ENCODE data around the gene TBX18.

DNA sequence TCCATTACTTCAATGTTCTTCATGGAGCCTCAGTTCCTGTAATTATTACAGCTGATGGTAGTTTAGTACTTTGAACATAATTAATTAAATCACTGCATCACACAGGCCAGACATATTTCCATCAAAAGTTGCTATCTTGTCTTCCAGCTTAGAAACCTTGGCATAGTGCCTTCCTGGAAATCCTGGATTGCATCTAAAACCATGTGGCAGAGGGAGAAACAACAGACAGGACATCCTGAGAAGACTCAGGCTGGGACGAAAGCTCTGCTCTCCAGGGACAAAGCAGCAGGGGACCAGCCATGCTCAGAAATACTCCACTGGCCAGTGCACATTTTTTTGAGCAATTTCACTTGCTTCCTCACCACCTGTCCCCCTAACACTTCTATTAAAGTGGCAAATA lies 55.3 kb downstream of the TBX18 start:
- TF ChIP-seq RBM17 (IDR thresholded peaks at IDR 0.05; ENCODE audit: borderline replicate concordance, low read depth, low read length) = no peak
- no peak for TF ChIP-seq JUN (IDR thresholded peaks at IDR 0.05; ENCODE audit: borderline replicate concordance, low read depth, low read length)
- no peak for TF ChIP-seq JUN (CRISPR knock-in tag; IDR thresholded peaks at IDR 0.05; ENCODE audit: borderline replicate concordance)
- TF ChIP-seq, protein P1, sequence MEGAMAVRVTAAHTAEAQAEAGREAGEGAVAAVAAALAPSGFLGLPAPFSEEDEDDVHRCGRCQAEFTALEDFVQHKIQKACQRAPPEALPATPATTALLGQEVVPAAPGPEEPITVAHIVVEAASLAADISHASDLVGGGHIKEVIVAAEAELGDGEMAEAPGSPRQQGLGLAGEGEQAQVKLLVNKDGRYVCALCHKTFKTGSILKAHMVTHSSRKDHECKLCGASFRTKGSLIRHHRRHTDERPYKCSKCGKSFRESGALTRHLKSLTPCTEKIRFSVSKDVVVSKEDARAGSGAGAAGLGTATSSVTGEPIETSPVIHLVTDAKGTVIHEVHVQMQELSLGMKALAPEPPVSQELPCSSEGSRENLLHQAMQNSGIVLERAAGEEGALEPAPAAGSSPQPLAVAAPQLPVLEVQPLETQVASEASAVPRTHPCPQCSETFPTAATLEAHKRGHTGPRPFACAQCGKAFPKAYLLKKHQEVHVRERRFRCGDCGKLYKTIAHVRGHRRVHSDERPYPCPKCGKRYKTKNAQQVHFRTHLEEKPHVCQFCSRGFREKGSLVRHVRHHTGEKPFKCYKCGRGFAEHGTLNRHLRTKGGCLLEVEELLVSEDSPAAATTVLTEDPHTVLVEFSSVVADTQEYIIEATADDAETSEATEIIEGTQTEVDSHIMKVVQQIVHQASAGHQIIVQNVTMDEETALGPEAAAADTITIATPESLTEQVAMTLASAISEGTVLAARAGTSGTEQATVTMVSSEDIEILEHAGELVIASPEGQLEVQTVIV (CRISPR knock-in tag; IDR thresholded peaks at IDR 0.05; ENCODE audit: borderline replicate concordance) = no peak
- TF ChIP-seq TAF7 (tag; IDR thresholded peaks at IDR 0.05) = no peak
- TF ChIP-seq ZNF217 (CRISPR knock-in tag; IDR thresholded peaks at IDR 0.05) = no peak
- TF ChIP-seq PHB (CRISPR knock-in tag; IDR thresholded peaks at IDR 0.05) = no peak
- TF ChIP-seq POLR2A (conservative IDR thresholded peaks at IDR 0.05) = no peak
